Ovary (tissue), 9 donors: ENCODE results near the gene RBM33. TPM values are rescaled to one million over a fixed set of nuclear protein-coding genes. Genes with fewer than 3 reads are reported as not detected.

ENCODE experiments used
- DNase-seq, 5 donors: peaks; one replicate each; pipeline ENCODE4 v3.0.0-alpha.2; 2019 to 2020
- H3K27ac ChIP-seq, 2 donors: fragments of 200-600 bp; one replicate each; pipeline versions ENCODE4 v1.5.1 to v1.8.0; 2019 to 2022
- H3K27me3 ChIP-seq: fragments of 200-600 bp; one replicate; pipeline ENCODE4 v1.8.0; 2022
- H3K36me3 ChIP-seq: fragments of 200-600 bp; sonication (generic); one replicate; pipeline ENCODE4 v1.5.1; 2019
- H3K4me1 ChIP-seq: one replicate; pipeline ENCODE4 v1.8.1; 2013; ENCODE audit warnings: mild to moderate bottlenecking, moderate library complexity; ENCODE audit not compliant: insufficient read depth
- H3K4me3 ChIP-seq: fragments of 200-600 bp; sonication (generic); one replicate; pipeline ENCODE4 v1.5.1; 2017
- H3K9me3 ChIP-seq, 2 donors: fragments of 200-600 bp in 1 of 2; sonication (generic) in 1 of 2; one replicate each; pipeline versions ENCODE4 v1.5.1 to v1.8.1; 2013 to 2019; ENCODE audit warnings: mild to moderate bottlenecking in 1 of 2, moderate library complexity in 1 of 2
- CTCF ChIP-seq, 3 donors: fragments of 450-650 bp in 2 of 3; fragments of 200-600 bp in 1 of 3; IDR thresholded peaks; one replicate each; pipeline versions ENCODE4 v1.5.1 to v1.8.0; 2016 to 2022; ENCODE audit warnings: antibody characterized with exemption in 3 of 3, mild to moderate bottlenecking in 1 of 3
- EP300 ChIP-seq: sonication (generic); formaldehyde crosslinking; IDR thresholded peaks from one replicate; pipeline ENCODE4 v1.6.1; 2017; ENCODE audit warnings: antibody characterized with exemption
- POLR2A ChIP-seq: fragments of 450-650 bp; IDR thresholded peaks from one replicate; pipeline ENCODE4 v1.6.1; 2017; ENCODE audit warnings: antibody characterized with exemption, mild to moderate bottlenecking, moderate library complexity
- WGBS, 3 donors: extraction: QIAGEN DNeasy Blood & Tissue Kit in 1 of 3; methylation state at CpG; one replicate each; pipeline versions ENCODE4 v1.1.5 to v1.1.7; 2013 to 2017; 5-methylcytosine and 5-hydroxymethylcytosine counted together
- intact Hi-C, 4 donors: fragments of 100-400 bp; cut with DNase I; formaldehyde crosslinking; loops; one replicate each; pipeline versions ENCODE4 v1.11.0 to v1.15.1; 2022 to 2023
- polyA plus RNA-seq, 2 donors: library from polyadenylated mRNA; stranded (reverse); fragments of 200-250 nt in 1 of 2; fragments of 350-450 nt in 1 of 2; fragmentation: Illumina TruSeq in 1 of 2; extraction: RNeasy Lipid Tissue Mini Kit (QIAGEN cat#74804) in 1 of 2; gene quantifications; one replicate each; pipeline ENCODE4 v1.2.3, GENCODE V29; 2013 to 2014
- total RNA-seq, 7 donors: library from RNA; depleted of rRNA in 2 of 7; stranded (reverse); fragments of >200 nt in 2 of 7; fragmentation: NEBNext Ultra II Directional in 3 of 7; extraction: Animal tissue kit (Norgen Biotek cat#: 25700) in 3 of 7; gene quantifications; one replicate each; pipeline versions ENCODE4 v1.1.0 to v1.2.4, GENCODE V29; 2016 to 2023
- donor health status: DM: no; HTN: no; CAD: no; lungs with moderate emphysema.
- donor health status: DM: no; HTN: no; CAD: no.
- donor health status: Bipolar disorder and iron deficiency.
- donor health status: DM: yes; HTN: yes; CAD: no.
- donor health status: DM: no; HTN: no; CAD: no.
- donor health status: DM: yes; HTN: yes; CAD: no.

The RBM33 gene
- total and polyA plus RNA-seq, 9 donors, result 19.8 to 62.0 (median 49.3) TPM

DNA sequence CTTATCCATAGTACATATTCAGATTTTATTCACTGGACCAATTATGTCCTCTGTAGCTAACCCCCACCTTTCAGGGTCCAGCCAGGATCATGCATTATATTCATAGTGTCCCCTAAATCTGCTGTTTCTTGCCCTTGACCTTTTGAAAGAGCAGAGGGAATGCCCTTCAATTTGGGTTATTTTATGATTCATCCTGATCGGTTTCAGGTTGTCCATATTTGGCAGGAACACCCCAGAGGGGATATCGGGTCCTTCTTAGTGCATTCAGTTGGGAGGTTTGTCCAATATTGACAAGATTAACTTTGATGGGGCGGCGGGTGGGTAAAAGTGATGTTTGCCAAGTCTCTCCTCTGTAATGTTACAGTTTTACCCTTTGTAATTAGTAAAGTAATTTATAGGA lies 106.9 kb downstream of the RBM33 start:
- Histone ChIP-seq H3K27ac (no peak overlapping the region), H3K9me3 (no peaks in the 10 kb centered on the region), H3K4me1 (peaks cover 13% of the 10 kb centered on the region), H3K4me3 (no peak overlapping the region), H3K36me3 (no peaks in the 10 kb centered on the region), H3K27me3 (no peaks in the 10 kb centered on the region)
- TF ChIP-seq CTCF (IDR thresholded peaks at IDR 0.05), result no peak
- TF ChIP-seq POLR2A, result no peak
- WGBS, 3 donors, result 71 to 79% (median 72%) methylated on average over 4 of the region's 4 CpGs
- intact Hi-C loops, result no loop called here
- DNase-seq, result no peak

GRCh38 chr7:155752756-155753445 lies 108.4 kb downstream of the RBM33 start:
- peaks cover 11% of the 10 kb centered on the region for H3K4me1 ChIP-seq
- intact Hi-C loops, result no loop called here
- no peak overlapping the region for H3K27ac ChIP-seq
- no peak for DNase-seq
- TF ChIP-seq CTCF (IDR thresholded peaks at IDR 0.05) (no peak), EP300 (no peak), POLR2A (no peak)
- 77 to 80% (median 79%) methylated on average over 9 of the region's 9 CpGs for WGBS, 3 donors
- H3K9me3 ChIP-seq, result no peaks in the 10 kb centered on the region
- no peaks in the 10 kb centered on the region for H3K36me3 ChIP-seq
- no peak overlapping the region for H3K4me3 ChIP-seq
- no peaks in the 10 kb centered on the region for H3K27me3 ChIP-seq

DNA sequence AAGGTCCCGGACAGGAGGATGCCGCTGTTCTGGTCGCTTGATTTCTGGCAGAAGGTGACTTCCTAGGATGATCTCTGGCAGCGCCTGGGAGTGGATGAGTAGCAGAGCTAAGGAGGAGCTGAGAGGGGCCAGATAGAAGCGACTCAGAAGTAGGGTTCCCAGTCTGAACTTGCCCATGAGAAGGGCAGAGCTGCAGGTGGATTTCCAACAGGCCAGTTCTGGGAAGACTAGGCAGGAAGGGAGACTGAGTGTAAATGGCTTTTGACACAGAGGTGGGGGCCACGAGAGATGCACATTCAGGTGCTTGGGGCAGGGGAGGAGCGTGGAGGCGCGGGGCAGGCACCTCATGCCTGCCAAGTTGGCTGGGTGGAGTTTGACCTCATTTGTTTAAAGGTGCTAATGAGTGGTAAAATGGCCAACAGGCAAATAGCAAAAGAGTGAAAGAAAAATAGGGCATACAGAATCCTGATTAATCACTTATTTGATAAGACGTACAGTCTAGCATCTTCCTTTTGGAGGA lies 109.0 kb downstream of the RBM33 start:
- Histone ChIP-seq H3K4me1 (peaks cover 11% of the 10 kb centered on the region), H3K9me3 (no peaks in the 10 kb centered on the region), H3K27ac (no peak overlapping the region), H3K36me3 (no peaks in the 10 kb centered on the region), H3K27me3 (no peaks in the 10 kb centered on the region), H3K4me3 (no peak overlapping the region)
- no peak for DNase-seq
- WGBS, 3 donors, result 76 to 84% (median 79%) methylated on average over 10 of the region's 10 CpGs
- no peak for TF ChIP-seq POLR2A
- intact Hi-C loops, result no loop called here

DNA sequence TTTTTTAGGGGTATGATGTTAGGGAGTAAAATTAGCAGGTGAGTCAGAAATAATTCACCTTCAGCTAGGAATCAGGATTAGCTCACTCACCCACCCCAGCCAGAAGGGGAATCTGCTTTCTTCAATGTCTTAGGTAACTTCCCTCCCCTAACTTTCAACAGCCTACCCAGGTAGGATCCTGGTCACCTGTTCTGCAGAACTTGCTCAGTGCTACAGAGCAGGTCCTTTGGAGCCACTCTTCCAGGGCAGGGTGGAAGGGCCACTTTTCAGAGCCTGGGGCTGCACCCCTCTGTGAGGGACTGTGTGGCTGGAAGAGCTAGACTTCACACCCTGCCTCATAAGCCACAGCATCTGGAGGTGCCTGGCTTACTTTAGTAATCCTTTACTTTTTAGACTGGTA lies 109.7 kb downstream of the RBM33 start:
- H3K36me3 ChIP-seq, result no peaks in the 10 kb centered on the region
- H3K4me3 ChIP-seq, result no peak overlapping the region
- H3K4me1 ChIP-seq, result peaks cover 11% of the 10 kb centered on the region
- H3K9me3 ChIP-seq, result no peaks in the 10 kb centered on the region
- DNase-seq, result no peak
- H3K27ac ChIP-seq, result no peak overlapping the region
- no peaks in the 10 kb centered on the region for H3K27me3 ChIP-seq
- TF ChIP-seq CTCF (IDR thresholded peaks at IDR 0.05) (no peak), EP300 (no peak), POLR2A (no peak)
- intact Hi-C loops, result no loop called here

DNA sequence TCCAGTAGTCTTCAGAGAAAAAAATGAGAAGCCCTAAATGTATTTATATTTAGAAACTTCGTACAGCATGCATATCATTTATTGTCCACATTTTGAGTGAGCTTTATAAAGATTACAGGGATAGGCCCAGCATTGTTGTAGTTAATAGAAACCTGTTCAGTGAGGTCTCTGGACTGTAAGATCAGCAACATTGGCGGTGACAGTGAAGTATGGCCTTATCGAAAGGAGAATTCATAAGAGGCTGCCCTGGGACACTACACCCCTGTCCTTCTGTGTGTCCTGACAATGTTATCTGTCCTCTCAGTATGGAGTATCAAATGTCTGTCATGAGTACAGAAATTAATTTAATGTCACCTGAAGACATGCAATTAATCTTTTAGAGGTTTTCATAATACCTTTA lies 110.6 kb downstream of the RBM33 start:
- no peak for DNase-seq
- H3K27me3 ChIP-seq, result no peaks in the 10 kb centered on the region
- H3K4me1 ChIP-seq, result peaks cover 11% of the 10 kb centered on the region
- no peak for TF ChIP-seq EP300
- TF ChIP-seq CTCF (IDR thresholded peaks at IDR 0.05), result no peak
- TF ChIP-seq POLR2A, result no peak
- WGBS, 3 donors, result 92 to 93% (median 93%) methylated on average over 3 of the region's 3 CpGs
- no peak overlapping the region for H3K27ac ChIP-seq
- H3K4me3 ChIP-seq, result no peak overlapping the region
- no peaks in the 10 kb centered on the region for H3K36me3 ChIP-seq
- intact Hi-C loops, result no loop called here
- no peaks in the 10 kb centered on the region for H3K9me3 ChIP-seq
